Globus pallidus (tissue), 1 donor: ENCODE measurements around the gene FILIP1.
"Not testable (repeated sequence)": the region's sequence is repeated elsewhere in the genome, so short reads cannot be mapped to it uniquely, and the experiment has no call there.

Source experiments
- DNase-seq: peaks from one replicate; pipeline ENCODE4 v3.0.0-alpha.2; 2015; ENCODE audit warnings: low spot score

FILIP1 gene

GRCh38 chr6:75419980-75420379, 73.6 kb downstream of the FILIP1 start:
- DNase-seq: no peak

- DNase-seq: no peak
Measured at GRCh38 chr6:75419416-75419815, 74.2 kb downstream of the FILIP1 start.

GRCh38 chr6:75418233-75418632, 75.4 kb downstream of the FILIP1 start:
- no peak for DNase-seq

GRCh38 chr6:75416443-75416842, 77.2 kb downstream of the FILIP1 start:
- DNase-seq: no peak

GRCh38 chr6:75415804-75416203, 77.8 kb downstream of the FILIP1 start:
- DNase-seq: no peak

- DNase-seq: no peak
Measured at GRCh38 chr6:75414445-75415021, 79.1 kb downstream of the FILIP1 start.

- no peak for DNase-seq
Measured at GRCh38 chr6:75412969-75413662, 80.5 kb downstream of the FILIP1 start.

GRCh38 chr6:75410564-75410963, 83.0 kb downstream of the FILIP1 start:
- DNase-seq: not testable (repeated sequence)

- DNase-seq: no peak
Measured at GRCh38 chr6:75409928-75410327, 83.7 kb downstream of the FILIP1 start.

GRCh38 chr6:75409286-75409685, 84.3 kb downstream of the FILIP1 start:
- DNase-seq: no peak

GRCh38 chr6:75403563-75404080, 90.0 kb downstream of the FILIP1 start:
- DNase-seq: no peak

GRCh38 chr6:75402296-75402695, 91.3 kb downstream of the FILIP1 start:
- no peak for DNase-seq

GRCh38 chr6:75397656-75398465, 95.7 kb downstream of the FILIP1 start:
- DNase-seq: no peak

GRCh38 chr6:75397171-75397570, 96.4 kb downstream of the FILIP1 start:
- DNase-seq: no peak

- no peak for DNase-seq
Measured at GRCh38 chr6:75396005-75396800, 97.4 kb downstream of the FILIP1 start.

GRCh38 chr6:75393806-75394205, 99.8 kb downstream of the FILIP1 start:
- no peak for DNase-seq

- DNase-seq: no peak
Measured at GRCh38 chr6:75391276-75391675, 102.3 kb downstream of the FILIP1 start.

- no peak for DNase-seq
Measured at GRCh38 chr6:75386050-75386770, 107.4 kb downstream of the FILIP1 start.

GRCh38 chr6:75384116-75384515, 109.5 kb downstream of the FILIP1 start:
- no peak for DNase-seq

- no peak for DNase-seq
Measured at GRCh38 chr6:75382634-75382900, 111.0 kb downstream of the FILIP1 start.

GRCh38 chr6:75381877-75382633, 111.5 kb downstream of the FILIP1 start:
- no peak for DNase-seq
